Measurements from ENCODE around the gene SIRPD. TPM values are rescaled to one million over a fixed set of nuclear protein-coding genes. Genes with fewer than 3 reads are reported as not detected.
A peak's percentile ranks its signal among the peaks of the same experiment; 100 is the strongest.
"Not testable (repeated sequence)": the region's sequence is repeated elsewhere in the genome, so short reads cannot be mapped to it uniquely, and the experiment has no call there.

The SIRPD gene
- not detected in 2 replicates for total RNA-seq (2014; rRNA removed; shearing (Covaris generic); ENCODE audit: low replicate concordance)

DNA sequence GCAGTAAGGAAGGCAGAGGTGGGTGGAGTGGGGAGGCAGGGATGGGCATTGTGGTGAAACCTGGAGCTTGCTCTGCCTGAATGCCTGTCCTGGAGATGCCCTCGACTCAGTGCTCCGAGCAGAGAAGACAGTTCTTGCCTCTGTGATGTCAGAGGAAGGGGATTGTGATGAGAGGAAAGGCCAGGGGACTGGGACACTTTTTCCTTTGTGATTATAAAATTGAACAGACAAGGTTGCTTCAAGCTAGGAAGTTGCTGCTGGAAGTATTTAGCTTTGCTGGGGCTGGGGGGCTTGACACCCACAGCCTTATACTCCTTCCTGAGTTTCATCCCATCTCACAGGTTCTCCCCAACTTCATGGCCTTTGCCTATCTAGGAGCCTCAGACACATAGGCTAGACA is at the start of gene SIRPD:
Gene SIRPD, minus strand, starts transcription at position 101 of the 400 bp plus-strand sequence. Its CDS starts 52 bp downstream, at position 49.
- Histone ChIP-seq H3K27me3 (no peaks in the 10 kb centered on the region), H3K9me3 (no peaks in the 10 kb centered on the region), H3K4me3 (no peak within 1 kb of the TSS), H3K36me3 (no peaks in the 10 kb centered on the region)
- no peak for DNase-seq

DNA sequence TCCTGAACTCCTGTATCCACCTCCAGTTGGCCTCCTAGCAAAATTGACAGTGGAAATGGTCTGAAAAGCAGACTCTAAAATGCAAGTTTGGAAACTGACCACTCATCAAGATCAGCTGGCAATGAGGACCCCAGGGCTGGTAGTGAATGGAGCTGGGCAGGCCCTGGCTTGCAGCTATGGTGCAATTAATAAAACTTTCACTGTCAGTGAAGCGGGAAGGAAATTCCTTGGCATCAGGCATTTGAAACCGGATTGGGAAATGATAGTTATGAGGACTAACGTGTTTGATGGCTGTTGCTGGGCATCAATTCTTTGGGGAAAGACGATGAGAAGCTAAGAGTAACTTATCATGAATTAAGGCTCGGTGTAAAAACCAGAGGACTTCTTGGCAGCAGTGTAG is 43.2 kb upstream of the SIRPD start:
- no peaks in the 10 kb centered on the region for H3K9me3 ChIP-seq
- no peaks in the 10 kb centered on the region for H3K27me3 ChIP-seq
- H3K4me3 ChIP-seq, result no peak overlapping the region
- no peak for DNase-seq
- H3K36me3 ChIP-seq, result no peaks in the 10 kb centered on the region

DNA sequence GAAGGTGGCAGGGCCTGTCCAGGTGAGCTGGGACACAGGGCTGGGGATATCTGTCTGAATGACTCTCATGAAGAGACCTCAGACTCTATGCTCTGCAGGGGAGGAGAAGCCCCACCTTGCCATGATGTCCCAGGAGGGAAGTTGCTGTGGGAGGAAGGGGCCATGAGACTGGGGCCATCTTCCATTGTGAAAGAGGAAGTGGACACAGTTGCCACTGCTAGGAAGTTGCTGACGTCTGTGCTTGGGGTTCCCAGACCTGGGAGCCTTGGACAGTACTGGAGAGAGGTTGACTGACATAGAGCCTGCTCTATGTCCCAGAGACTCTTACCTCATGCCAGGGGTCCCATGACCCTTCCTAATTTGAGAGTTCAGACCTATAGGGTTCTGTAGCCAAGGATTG is 37.8 kb upstream of the SIRPD start:
- no peak overlapping the region for H3K4me3 ChIP-seq
- no peaks in the 10 kb centered on the region for H3K36me3 ChIP-seq
- no peak for DNase-seq
- H3K9me3 ChIP-seq, result no peaks in the 10 kb centered on the region
- H3K27me3 ChIP-seq, result no peaks in the 10 kb centered on the region

DNA sequence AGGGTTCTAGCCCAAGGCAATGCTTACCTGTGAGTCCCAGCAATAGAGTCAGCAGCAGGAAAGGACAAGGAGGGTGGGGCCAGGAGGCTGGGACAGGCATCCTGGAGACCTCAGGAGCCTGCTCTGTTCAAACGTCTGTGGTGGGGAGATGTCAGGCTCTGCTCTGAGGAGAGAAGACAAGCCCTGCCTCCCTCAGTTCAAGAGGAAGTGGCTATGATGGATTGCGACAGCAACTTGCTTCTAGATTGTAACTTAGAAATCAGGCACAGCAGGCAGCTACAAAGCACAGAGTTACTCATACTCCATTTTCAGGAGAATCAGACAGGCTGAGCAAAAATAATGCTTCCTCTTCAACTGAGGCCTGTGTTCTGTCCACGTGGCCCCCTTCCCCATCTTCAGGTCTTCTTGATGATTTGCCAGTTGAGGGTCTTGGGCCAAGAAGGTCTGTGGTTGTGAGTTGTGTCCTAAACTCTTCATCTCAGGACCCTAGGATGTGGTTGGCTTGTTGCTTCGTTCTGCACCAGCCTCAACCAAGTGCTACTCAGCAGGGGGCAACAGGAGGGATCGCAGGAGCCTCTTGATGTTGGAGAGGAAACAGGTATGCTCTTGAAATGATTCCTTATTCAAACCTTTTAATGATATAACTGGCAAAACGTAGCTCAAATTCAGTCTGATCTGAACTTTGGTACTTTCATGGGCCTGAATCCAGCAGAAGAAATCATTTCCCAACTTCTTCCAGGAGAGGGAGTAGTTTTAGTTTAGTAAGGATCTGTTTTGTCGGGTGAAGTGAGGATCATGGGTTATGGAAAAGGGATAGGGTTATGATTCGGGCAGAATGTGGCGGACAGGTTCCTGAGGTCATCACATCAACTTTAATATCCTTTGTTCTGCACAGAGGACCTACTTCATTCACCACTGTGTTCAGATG is 31.3 kb upstream of the SIRPD start:
- no peaks in the 10 kb centered on the region for H3K9me3 ChIP-seq
- no peaks in the 10 kb centered on the region for H3K27me3 ChIP-seq
- no peak overlapping the region for H3K4me3 ChIP-seq
- no peak for DNase-seq
- no peaks in the 10 kb centered on the region for H3K36me3 ChIP-seq

DNA sequence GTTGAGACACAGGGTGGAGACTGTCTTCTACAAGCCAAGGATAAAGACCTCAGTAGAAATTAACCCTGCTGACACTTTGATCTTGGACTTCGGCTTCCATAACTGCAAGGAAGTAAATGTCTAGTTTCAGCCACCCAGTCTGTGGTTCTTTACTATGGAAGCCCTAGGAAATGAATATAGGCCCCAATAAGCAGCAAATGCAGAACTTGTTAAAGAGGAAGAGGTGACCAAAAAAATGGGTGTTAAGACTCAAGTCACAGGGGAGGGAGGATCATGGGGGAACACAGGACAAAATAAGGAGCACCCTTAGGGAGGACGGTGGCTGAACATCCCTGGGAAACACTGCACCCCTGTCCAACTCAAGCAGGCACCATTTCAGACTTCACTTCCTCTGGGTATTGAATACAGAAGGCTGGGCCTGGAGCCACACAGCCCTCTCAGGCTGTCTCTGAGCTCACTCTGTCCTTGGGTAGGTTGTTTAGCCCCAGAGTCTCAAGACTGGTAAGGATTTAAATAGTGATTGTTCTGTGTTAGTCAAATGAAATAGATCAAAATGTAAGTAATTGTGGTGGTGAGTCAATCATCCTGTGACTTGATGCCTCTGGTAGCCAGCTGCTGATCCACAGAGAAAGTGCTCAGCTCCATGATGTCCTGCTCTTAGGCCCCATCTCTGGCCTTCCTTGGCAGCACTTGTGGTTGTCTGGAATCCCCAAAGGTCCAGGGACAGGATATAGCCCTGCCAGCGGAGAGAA is 30.5 kb upstream of the SIRPD start:
- Histone ChIP-seq H3K4me3 (no peak overlapping the region), H3K36me3 (no peaks in the 10 kb centered on the region), H3K9me3 (no peaks in the 10 kb centered on the region), H3K27me3 (no peaks in the 10 kb centered on the region)
- DNase-seq, result no peak

DNA sequence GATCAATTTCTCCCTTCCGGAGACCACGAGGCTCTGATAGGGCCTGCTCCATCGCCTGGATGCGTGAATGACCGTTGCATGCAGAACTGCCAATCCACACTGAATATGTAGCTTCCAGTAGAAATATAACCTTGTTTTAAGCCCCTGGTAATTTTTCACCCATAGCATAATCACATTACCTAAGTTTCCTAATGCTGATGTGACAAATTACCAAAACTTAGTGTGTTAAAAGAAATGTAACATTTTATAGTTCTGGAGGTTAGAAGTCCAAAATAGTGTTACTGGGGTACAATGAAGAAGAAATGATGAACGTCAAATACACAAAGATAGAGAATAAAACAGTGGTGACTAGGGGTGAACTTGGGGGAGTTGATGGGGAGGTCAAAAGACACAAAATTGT is 22.0 kb upstream of the SIRPD start:
- no peak for DNase-seq
- Histone ChIP-seq H3K4me3 (no peak overlapping the region), H3K27me3 (no peaks in the 10 kb centered on the region), H3K9me3 (no peaks in the 10 kb centered on the region), H3K36me3 (no peaks in the 10 kb centered on the region)

DNA sequence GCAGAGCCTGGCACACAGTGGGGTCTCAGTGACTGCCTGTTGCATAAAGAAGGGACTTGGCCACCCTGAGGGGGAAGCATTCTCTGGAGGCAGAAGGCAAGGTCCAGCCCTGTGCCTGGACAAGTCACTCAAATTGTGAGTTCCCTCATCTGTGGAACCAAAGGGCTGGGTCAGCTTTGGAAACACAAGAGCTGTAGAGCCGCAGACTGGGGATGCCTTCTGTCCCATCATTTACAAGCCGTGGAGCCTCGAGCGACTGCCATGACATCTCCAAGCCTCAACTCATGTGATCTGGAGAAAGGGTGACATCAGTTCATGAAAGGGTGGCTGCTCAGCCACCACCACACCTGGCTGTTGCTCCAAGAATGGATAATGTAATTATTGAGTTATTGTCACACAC is 20.4 kb upstream of the SIRPD start:
- DNase-seq, result no peak
- no peaks in the 10 kb centered on the region for H3K36me3 ChIP-seq
- no peak overlapping the region for H3K4me3 ChIP-seq
- no peaks in the 10 kb centered on the region for H3K27me3 ChIP-seq
- no peaks in the 10 kb centered on the region for H3K9me3 ChIP-seq

DNA sequence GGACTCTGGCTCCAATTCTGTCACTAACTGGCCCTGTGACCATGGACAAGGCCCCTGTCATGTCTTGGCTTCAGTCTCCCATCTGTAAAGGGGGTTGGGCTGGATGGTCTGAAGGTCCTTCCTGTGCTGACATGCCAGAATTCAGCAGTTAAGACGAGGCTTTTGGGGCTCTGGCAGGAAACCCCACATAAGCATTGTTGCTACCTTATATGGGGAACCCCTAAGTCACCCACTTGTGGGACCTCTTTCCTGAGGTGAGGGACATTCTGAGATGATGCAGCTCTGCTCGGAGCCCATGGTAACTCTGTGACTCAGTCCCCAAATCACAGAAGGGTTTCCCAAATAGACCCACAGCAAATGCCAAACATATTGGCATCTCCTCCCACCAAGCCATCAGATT is 19.8 kb upstream of the SIRPD start:
- DNase-seq, H3K4me3 ChIP-seq, H3K27me3 ChIP-seq, H3K9me3 ChIP-seq, H3K36me3 ChIP-seq: not testable (repeated sequence)

DNA sequence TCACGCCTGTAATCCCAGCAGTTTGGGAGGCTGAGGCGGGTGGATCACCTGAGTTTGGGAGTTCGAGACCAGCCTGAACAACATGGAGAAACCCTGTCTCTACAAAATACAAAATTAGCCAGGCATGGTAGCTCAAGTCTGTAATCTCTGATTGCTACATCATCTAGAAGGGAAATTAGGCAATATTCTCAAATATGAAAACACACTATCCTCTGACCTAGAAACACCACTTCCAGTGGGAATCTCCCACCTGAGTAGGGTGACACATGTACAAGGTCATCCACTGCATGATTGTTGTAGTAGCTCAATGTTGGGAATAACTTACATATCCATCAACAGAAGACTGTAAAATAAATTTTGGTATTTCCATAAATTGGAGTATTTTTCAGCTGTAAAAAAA is 19.1 kb upstream of the SIRPD start:
- H3K27me3 ChIP-seq, result no peaks in the 10 kb centered on the region
- H3K36me3 ChIP-seq, result no peaks in the 10 kb centered on the region
- H3K4me3 ChIP-seq, result no peak overlapping the region
- DNase-seq, result no peak
- H3K9me3 ChIP-seq, result no peaks in the 10 kb centered on the region

DNA sequence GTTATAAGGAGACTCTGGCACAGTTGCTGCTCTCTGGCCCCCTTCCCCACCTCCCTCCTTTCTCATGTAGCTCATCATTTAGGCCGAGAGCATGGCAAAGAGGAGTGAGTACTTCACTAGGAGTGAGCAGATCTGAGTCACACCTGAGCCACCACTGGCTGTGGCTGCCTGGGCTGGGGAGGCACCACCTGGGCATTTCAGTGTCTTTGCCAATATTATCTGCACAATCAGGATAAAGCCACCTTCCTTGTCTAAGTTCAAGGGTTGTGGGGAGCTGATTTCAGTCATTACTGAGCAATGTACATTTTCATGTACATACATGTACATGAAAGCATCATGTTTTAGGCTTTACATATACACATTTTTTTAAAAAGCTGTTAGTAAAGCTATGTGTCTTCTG is 18.5 kb upstream of the SIRPD start:
- not testable (repeated sequence) for H3K27me3 ChIP-seq, H3K36me3 ChIP-seq, H3K9me3 ChIP-seq, H3K4me3 ChIP-seq, DNase-seq

DNA sequence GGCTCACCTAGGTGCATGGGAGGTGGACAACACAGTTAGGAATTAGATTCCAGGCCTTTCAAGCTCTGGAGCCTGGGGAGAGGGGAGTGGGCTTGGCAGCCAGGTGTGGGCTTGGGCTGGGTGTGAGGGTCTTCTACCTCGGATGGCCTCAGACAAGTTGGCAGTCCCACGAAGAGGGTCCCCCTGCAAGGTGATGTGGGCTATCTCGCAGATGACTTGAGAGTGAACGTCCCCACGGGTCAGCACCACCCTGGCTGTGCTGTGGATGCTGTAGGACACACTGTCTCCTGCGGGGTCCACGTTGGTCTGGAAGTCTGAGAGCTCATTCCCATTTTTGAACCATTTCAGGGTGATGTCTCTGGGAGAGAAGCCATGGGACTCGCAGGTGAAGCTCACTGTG is 14.1 kb upstream of the SIRPD start:
- not testable (repeated sequence) for H3K9me3 ChIP-seq, H3K4me3 ChIP-seq, DNase-seq, H3K27me3 ChIP-seq, H3K36me3 ChIP-seq

DNA sequence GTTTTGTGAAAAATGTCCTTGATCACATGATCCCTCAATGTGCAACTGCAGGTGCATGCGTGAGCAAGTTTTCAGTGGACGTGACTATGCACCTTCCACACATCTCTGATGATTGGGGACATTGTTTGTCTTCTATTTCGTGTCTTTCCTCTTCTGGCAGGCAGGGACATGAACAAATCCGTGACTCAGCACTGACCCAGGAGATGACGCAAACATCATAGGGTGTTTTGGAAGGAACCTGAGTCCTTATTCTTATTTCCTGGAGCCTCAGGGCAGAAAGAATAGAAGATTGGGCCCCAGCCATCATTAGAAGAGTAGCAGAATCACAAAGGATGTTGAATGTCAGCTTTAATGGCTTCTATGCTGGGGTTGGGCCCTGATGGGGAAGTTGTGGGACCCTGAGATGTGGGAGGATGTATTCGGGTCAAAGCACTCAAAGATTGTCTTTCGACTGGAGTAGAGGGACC is 11.9 kb upstream of the SIRPD start:
- Histone ChIP-seq H3K9me3 (no peaks in the 10 kb centered on the region), H3K4me3 (no peak overlapping the region), H3K36me3 (no peaks in the 10 kb centered on the region), H3K27me3 (no peaks in the 10 kb centered on the region)
- DNase-seq, result peak; percentile 62

DNA sequence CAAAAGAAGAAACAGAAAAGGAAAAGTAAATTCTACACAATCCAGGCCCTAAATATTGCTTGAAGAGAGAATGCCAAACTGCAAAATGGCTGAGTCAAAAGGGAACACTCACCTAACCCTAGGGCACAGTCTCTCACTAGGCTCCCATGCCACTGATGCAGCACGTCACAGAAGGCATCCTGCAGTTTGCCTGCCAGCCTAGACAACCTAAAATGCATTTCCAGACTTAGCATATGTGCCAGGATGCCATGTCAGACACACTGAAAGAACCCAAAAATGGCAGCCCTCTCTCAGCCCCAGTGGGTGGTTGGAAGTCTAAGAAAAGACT is 10.6 kb upstream of the SIRPD start:
- no peak for DNase-seq

DNA sequence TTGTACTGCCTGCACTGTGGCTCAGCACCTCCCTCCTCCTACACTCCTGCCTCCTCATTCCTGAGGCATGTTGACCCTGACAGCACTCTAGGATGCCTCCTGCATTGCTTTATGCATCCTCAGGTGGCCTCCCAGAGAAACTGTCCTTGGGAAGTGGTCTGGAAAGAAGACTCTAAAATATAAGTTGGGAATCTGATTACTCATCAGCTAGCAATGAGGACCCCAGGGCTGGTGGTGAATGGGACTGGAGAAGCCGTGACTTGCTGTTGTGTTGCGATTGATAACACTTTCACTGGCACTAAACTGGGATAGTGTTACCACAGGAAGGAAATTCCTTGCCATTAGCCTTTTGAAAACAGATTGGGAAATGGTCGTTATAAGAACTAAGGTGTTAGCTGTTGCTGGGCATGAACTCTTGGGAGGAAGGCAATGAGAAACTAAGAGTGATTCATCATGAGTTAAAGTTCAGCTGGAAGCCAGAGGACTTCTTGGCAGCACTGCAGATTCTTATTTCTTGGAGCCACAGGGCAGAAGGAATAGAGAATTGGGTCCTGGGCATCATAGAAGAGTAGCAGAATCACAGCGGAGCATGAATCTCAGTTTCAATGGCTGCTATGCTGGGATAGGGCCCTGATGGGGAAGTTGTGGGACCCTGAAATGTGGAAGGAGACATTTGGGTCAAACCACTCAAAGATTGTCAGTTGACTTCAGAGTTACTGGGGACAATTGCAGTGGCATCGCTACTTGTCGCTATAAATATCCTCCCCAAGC is 10.1 kb upstream of the SIRPD start:
- Histone ChIP-seq H3K9me3 (no peaks in the 10 kb centered on the region), H3K36me3 (no peaks in the 10 kb centered on the region), H3K4me3 (no peak overlapping the region), H3K27me3 (no peaks in the 10 kb centered on the region)
- peak; percentile 59 for DNase-seq

More for the DNA sequence above, 10.6 kb upstream of the SIRPD start:
- H3K4me3 ChIP-seq, result no peak overlapping the region
- no peaks in the 10 kb centered on the region for H3K9me3 ChIP-seq
- no peaks in the 10 kb centered on the region for H3K27me3 ChIP-seq
- no peaks in the 10 kb centered on the region for H3K36me3 ChIP-seq

DNA sequence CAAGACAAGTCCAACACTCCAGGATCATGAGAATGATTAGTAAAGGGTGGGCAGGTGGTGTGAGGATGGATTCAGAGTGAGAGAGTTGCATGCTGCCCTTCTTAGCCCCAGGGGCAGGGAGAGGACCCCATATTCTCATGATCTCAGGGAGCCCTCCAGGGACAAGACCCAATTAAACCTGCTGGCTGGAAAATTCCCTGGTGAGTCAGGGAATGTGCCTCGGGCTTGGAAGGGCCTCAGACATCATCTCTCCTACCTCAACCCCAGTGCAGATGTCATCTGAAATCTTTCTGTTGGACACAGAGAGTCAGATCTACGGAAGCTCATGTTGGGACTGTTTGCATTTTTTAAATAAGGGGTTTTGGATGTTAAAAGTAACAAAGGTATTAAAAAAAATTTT is 9.2 kb upstream of the SIRPD start:
- no peaks in the 10 kb centered on the region for H3K9me3 ChIP-seq
- no peak for DNase-seq
- no peaks in the 10 kb centered on the region for H3K36me3 ChIP-seq
- H3K27me3 ChIP-seq, result no peaks in the 10 kb centered on the region
- H3K4me3 ChIP-seq, result no peak overlapping the region

DNA sequence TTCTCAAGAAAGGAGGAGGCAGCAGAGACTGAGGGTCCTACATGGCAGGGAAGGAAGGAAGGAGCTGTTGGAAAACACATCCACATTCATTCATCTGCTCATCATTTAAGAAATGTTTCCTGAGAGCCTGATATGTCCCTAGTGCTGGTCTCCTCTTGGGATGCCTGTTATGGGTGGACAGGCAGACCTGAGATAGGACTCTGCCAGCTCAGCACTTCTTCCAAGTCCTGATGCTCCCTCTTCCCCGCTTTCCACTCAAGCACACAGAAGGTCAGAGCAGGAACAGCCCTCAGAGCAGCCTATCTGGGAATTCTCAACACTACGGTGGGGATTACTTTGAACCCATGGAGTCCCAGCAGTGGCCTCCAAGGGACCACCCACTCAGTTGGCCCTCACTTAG is 8.0 kb upstream of the SIRPD start:
- Histone ChIP-seq H3K9me3 (no peaks in the 10 kb centered on the region), H3K4me3 (no peak overlapping the region), H3K36me3 (no peaks in the 10 kb centered on the region), H3K27me3 (no peaks in the 10 kb centered on the region)
- no peak for DNase-seq

DNA sequence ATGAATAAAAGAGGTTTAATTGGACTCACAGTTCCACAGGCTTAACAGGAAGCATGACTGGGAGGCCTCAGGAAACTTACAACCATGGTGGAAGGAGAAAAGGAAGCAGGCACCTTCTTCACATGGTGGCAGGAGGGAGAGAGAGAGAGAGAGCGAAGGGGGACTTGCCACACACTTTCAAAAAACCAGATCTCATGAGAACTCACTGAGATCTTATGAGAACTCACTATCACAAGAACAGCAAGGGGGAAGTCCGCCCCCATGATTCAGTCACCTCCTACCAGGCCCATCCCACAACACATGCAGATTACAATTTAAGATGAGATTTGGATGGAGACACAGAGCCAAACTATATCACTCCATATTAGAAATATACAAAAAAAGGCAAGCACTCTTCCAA is 6.1 kb upstream of the SIRPD start:
- H3K27me3 ChIP-seq, result no peaks in the 10 kb centered on the region
- H3K36me3 ChIP-seq, result no peaks in the 10 kb centered on the region
- no peak overlapping the region for H3K4me3 ChIP-seq
- no peaks in the 10 kb centered on the region for H3K9me3 ChIP-seq
- no peak for DNase-seq
